Glutamatergic neuron (in vitro differentiated cells): Measurements from ENCODE around the gene LRRC45. TPM values are rescaled to one million over a fixed set of nuclear protein-coding genes. Genes with fewer than 3 reads are reported as not detected.

Experiments
- DNase-seq: peaks from one replicate; pipeline ENCODE4 v3.0.0; 2022
- H3K27ac Mint-ChIP-seq: one replicate; pipeline ENCODE4 v1.8.0; 2020; ENCODE audit warnings: mild to moderate bottlenecking, mixed read lengths, inconsistent platforms; ENCODE audit not compliant: unreplicated experiment
- H3K27me3 Mint-ChIP-seq: one replicate; pipeline ENCODE4 v1.8.0; 2020; ENCODE audit warnings: mild to moderate bottlenecking, moderate library complexity, mixed read lengths, inconsistent platforms; ENCODE audit not compliant: unreplicated experiment
- H3K36me3 Mint-ChIP-seq: one replicate; pipeline ENCODE4 v1.8.0; 2020; ENCODE audit warnings: mild to moderate bottlenecking, mixed read lengths, inconsistent platforms; ENCODE audit not compliant: unreplicated experiment
- H3K4me1 Mint-ChIP-seq: one replicate; pipeline ENCODE4 v1.8.0; 2020; ENCODE audit warnings: mild to moderate bottlenecking, low read depth, mixed read lengths, inconsistent platforms; ENCODE audit not compliant: unreplicated experiment
- H3K4me3 Mint-ChIP-seq: one replicate; pipeline ENCODE4 v1.8.0; 2020; ENCODE audit warnings: mild to moderate bottlenecking, mixed read lengths, inconsistent platforms; ENCODE audit not compliant: unreplicated experiment
- H3K9me3 Mint-ChIP-seq: one replicate; pipeline ENCODE4 v1.8.0; 2020; ENCODE audit warnings: mild to moderate bottlenecking, moderate library complexity, mixed read lengths, inconsistent platforms; ENCODE audit not compliant: unreplicated experiment
- CTCF ChIP-seq: fragments of 200-600 bp; sonication (generic); IDR thresholded peaks from one replicate; pipeline ENCODE4 v1.5.0; 2021; ENCODE audit not compliant: partially characterized antibody, unreplicated experiment
- total RNA-seq: library from RNA; stranded (reverse); fragmentation: NEBNext Ultra II Directional; extraction: Animal tissue kit (Norgen Biotek cat#: 25700); gene quantifications from one replicate; pipeline ENCODE4 v1.2.1, GENCODE V29; 2021; ENCODE audit not compliant: unreplicated experiment

Gene LRRC45
- total RNA-seq, 1 donor from 2014 or later: 29.6 TPM

- peaks cover 2% of the 10 kb centered on the region for H3K4me1 Mint-ChIP-seq
- H3K9me3 Mint-ChIP-seq: no peaks in the 10 kb centered on the region
- no peaks in the 10 kb centered on the region for H3K36me3 Mint-ChIP-seq
- H3K4me3 Mint-ChIP-seq: no peak overlapping the region
- DNase-seq: no peak
- H3K27me3 Mint-ChIP-seq: peaks cover 1% of the 10 kb centered on the region
- no peak for TF ChIP-seq CTCF
- no peak overlapping the region for H3K27ac Mint-ChIP-seq
Observed at GRCh38 chr17:82046903-82047302, 23.8 kb downstream of the LRRC45 start.

- Mint-ChIP-seq H3K27me3 (peaks cover 1% of the 10 kb centered on the region), H3K36me3 (no peaks in the 10 kb centered on the region), H3K9me3 (no peaks in the 10 kb centered on the region), H3K4me1 (peaks cover 2% of the 10 kb centered on the region), H3K4me3 (no peak overlapping the region), H3K27ac (no peak overlapping the region)
- TF ChIP-seq CTCF: no peak
- DNase-seq: no peak
Observed at GRCh38 chr17:82047379-82047778, 24.3 kb downstream of the LRRC45 start.

- Mint-ChIP-seq H3K36me3 (no peaks in the 10 kb centered on the region), H3K27me3 (peaks cover 1% of the 10 kb centered on the region), H3K4me1 (peaks cover 2% of the 10 kb centered on the region), H3K27ac (no peak overlapping the region), H3K9me3 (no peaks in the 10 kb centered on the region), H3K4me3 (no peak overlapping the region)
- DNase-seq: no peak
- TF ChIP-seq CTCF: no peak
Observed at GRCh38 chr17:82047914-82048570, 24.9 kb downstream of the LRRC45 start.

- peaks cover 2% of the 10 kb centered on the region for H3K4me1 Mint-ChIP-seq
- no peak overlapping the region for H3K27ac Mint-ChIP-seq
- peaks cover 1% of the 10 kb centered on the region for H3K27me3 Mint-ChIP-seq
- no peak for TF ChIP-seq CTCF
- H3K9me3 Mint-ChIP-seq: no peaks in the 10 kb centered on the region
- H3K4me3 Mint-ChIP-seq: no peak overlapping the region
- no peaks in the 10 kb centered on the region for H3K36me3 Mint-ChIP-seq
- no peak for DNase-seq
Observed at GRCh38 chr17:82048571-82048971, 25.5 kb downstream of the LRRC45 start.

GRCh38 chr17:82049106-82049505 is 26.0 kb downstream of the LRRC45 start:
- no peaks in the 10 kb centered on the region for H3K9me3 Mint-ChIP-seq
- no peak overlapping the region for H3K27ac Mint-ChIP-seq
- no peaks in the 10 kb centered on the region for H3K36me3 Mint-ChIP-seq
- no peak for TF ChIP-seq CTCF
- H3K4me1 Mint-ChIP-seq: peaks cover 2% of the 10 kb centered on the region
- DNase-seq: no peak
- peaks cover 1% of the 10 kb centered on the region for H3K27me3 Mint-ChIP-seq
- no peak overlapping the region for H3K4me3 Mint-ChIP-seq
